ENCODE measurements around the gene ZNF121.
"Not testable (repeated sequence)": the region's sequence is repeated elsewhere in the genome, so short reads cannot be mapped to it uniquely, and the experiment has no call there.

ZNF121 gene

GRCh38 chr19:9584073-9584833 lies at the start of gene ZNF121:
Gene ZNF121 (minus strand): TSS chr19:9584504. CDS start chr19:9568097, 16,407 bp downstream.
- DNase-seq (ENCODE audit: low spot score): peak; percentile 63

- no peak for DNase-seq (ENCODE audit: low spot score)
Observed at GRCh38 chr19:9627856-9628255, 43.6 kb upstream of the ZNF121 start.

- DNase-seq (ENCODE audit: low spot score): no peak
Observed at GRCh38 chr19:9622531-9622930, 38.2 kb upstream of the ZNF121 start.

- DNase-seq (ENCODE audit: low spot score): peak; percentile 68
Observed at GRCh38 chr19:9621156-9622037, 37.1 kb upstream of the ZNF121 start, which contains the start of gene ZNF561. Gene ZNF561 (minus strand): TSS chr19:9621232. CDS start chr19:9619456, 1,776 bp downstream.

GRCh38 chr19:9620842-9621155 lies 36.5 kb upstream of the ZNF121 start:
- no peak for DNase-seq (ENCODE audit: low spot score)

- DNase-seq (ENCODE audit: low spot score): no peak
Observed at GRCh38 chr19:9615844-9616243, 31.5 kb upstream of the ZNF121 start.

GRCh38 chr19:9610484-9611113 lies 26.3 kb upstream of the ZNF121 start:
- DNase-seq (ENCODE audit: low spot score): no peak

- no peak for DNase-seq (ENCODE audit: low spot score)
Observed at GRCh38 chr19:9608912-9609311, 24.6 kb upstream of the ZNF121 start.

- no peak for DNase-seq (ENCODE audit: low spot score)
Observed at GRCh38 chr19:9597027-9597426, 12.7 kb upstream of the ZNF121 start.

GRCh38 chr19:9586764-9587163 lies 2.5 kb upstream of the ZNF121 start:
- DNase-seq (ENCODE audit: low spot score): peak; percentile 25

- DNase-seq (ENCODE audit: low spot score): not testable (repeated sequence)
Observed at GRCh38 chr19:9582081-9582725, 2.1 kb downstream of the ZNF121 start.

GRCh38 chr19:9580728-9581127 lies 3.6 kb downstream of the ZNF121 start:
- DNase-seq (ENCODE audit: low spot score): no peak

- no peak for DNase-seq (ENCODE audit: low spot score)
Observed at GRCh38 chr19:9570255-9570654, 14.0 kb downstream of the ZNF121 start.

- no peak for DNase-seq (ENCODE audit: low spot score)
Observed at GRCh38 chr19:9566729-9567128, 17.6 kb downstream of the ZNF121 start.

GRCh38 chr19:9565900-9566705 lies 18.2 kb downstream of the ZNF121 start:
- DNase-seq (ENCODE audit: low spot score): no peak

GRCh38 chr19:9552536-9553274 lies 31.6 kb downstream of the ZNF121 start:
- no peak for DNase-seq (ENCODE audit: low spot score)

GRCh38 chr19:9547870-9548269 lies 36.4 kb downstream of the ZNF121 start:
- no peak for DNase-seq (ENCODE audit: low spot score)

GRCh38 chr19:9541281-9541680 lies 43.0 kb downstream of the ZNF121 start:
- not testable (repeated sequence) for DNase-seq (ENCODE audit: low spot score)

GRCh38 chr19:9539921-9540320 lies 44.4 kb downstream of the ZNF121 start:
- not testable (repeated sequence) for DNase-seq (ENCODE audit: low spot score)

GRCh38 chr19:9539201-9539600 lies 45.1 kb downstream of the ZNF121 start:
- not testable (repeated sequence) for DNase-seq (ENCODE audit: low spot score)

Data from COLO829 (cell line).